ENCODE data around the gene FBH1. TPM values are rescaled to one million over a fixed set of nuclear protein-coding genes. Genes with fewer than 3 reads are reported as not detected.
"Not testable (repeated sequence)": the region's sequence is repeated elsewhere in the genome, so short reads cannot be mapped to it uniquely, and the experiment has no call there.

FBH1 gene
- 54.5 and 75.4 TPM in 2 replicates for total RNA-seq

DNA sequence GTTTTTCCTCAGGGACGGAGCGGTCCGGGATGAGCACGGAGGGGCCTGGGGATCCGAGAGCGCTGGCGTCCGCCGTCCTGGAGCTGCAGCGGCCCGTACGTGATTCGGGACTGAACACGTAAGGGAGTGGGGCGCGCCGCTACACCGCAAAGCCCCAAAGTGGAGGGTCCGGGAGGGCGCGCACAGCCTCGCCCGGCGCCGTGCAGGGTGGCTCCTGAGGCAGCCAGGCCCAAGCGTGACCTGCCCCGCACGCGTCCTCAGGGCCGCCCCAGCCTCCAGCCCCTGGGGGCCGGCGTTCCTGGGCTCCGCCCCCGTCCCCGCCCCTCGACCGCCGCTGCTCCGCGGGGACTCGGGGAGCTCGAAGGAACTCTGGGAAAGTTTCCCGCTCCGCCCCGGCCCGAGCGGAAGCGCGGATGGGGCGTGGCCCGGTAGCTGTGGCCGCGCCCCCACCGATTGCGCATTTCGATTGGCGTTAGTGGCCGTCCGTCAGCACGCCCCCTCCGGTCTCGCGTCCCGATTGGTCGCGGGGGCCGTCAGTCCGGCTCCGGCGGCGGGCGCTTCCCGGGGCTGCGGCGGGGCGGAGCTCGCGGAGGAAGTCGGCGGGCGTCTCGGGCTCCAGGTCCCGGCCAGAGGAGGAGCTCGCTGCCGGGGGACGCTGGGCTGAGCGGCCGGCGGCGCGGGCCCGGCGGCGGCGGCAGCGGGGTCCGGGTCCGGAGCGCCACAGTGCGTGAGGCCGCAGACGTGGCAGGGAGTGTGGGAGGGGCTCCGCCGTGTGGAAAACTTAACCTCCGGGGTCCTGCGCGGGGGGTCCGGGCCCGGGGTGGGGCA lies at the start of gene FBH1, which contains the start of gene ANKRD16:
TSS of gene FBH1 (plus strand) at position 620 of the 828 bp plus-strand sequence. CDS start at position 723, 103 bp downstream.
TSS of gene ANKRD16 (minus strand) at position 270 of the 828 bp plus-strand sequence. CDS start 539 bp downstream, outside the sequence.
- Histone ChIP-seq H3K4me3 (ENCODE audit: low read depth, low read length) (peak within 1 kb of the TSS; percentile 66), H3K27me3 (ENCODE audit: control insufficient read depth, insufficient read depth, low read length) (no peaks in the 10 kb centered on the region), H3K36me3 (ENCODE audit: control insufficient read depth, insufficient read depth, low read length) (peaks cover 5% of the 10 kb centered on the region)
- FAIRE-seq = no peak
- DNase-seq (ENCODE audit: low read depth) = peak; percentile 88
- TF ChIP-seq, protein P1, sequence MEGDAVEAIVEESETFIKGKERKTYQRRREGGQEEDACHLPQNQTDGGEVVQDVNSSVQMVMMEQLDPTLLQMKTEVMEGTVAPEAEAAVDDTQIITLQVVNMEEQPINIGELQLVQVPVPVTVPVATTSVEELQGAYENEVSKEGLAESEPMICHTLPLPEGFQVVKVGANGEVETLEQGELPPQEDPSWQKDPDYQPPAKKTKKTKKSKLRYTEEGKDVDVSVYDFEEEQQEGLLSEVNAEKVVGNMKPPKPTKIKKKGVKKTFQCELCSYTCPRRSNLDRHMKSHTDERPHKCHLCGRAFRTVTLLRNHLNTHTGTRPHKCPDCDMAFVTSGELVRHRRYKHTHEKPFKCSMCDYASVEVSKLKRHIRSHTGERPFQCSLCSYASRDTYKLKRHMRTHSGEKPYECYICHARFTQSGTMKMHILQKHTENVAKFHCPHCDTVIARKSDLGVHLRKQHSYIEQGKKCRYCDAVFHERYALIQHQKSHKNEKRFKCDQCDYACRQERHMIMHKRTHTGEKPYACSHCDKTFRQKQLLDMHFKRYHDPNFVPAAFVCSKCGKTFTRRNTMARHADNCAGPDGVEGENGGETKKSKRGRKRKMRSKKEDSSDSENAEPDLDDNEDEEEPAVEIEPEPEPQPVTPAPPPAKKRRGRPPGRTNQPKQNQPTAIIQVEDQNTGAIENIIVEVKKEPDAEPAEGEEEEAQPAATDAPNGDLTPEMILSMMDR (IDR thresholded peaks at IDR 0.05; ENCODE audit: insufficient read depth, low read length, severe bottlenecking) = no peak

DNA sequence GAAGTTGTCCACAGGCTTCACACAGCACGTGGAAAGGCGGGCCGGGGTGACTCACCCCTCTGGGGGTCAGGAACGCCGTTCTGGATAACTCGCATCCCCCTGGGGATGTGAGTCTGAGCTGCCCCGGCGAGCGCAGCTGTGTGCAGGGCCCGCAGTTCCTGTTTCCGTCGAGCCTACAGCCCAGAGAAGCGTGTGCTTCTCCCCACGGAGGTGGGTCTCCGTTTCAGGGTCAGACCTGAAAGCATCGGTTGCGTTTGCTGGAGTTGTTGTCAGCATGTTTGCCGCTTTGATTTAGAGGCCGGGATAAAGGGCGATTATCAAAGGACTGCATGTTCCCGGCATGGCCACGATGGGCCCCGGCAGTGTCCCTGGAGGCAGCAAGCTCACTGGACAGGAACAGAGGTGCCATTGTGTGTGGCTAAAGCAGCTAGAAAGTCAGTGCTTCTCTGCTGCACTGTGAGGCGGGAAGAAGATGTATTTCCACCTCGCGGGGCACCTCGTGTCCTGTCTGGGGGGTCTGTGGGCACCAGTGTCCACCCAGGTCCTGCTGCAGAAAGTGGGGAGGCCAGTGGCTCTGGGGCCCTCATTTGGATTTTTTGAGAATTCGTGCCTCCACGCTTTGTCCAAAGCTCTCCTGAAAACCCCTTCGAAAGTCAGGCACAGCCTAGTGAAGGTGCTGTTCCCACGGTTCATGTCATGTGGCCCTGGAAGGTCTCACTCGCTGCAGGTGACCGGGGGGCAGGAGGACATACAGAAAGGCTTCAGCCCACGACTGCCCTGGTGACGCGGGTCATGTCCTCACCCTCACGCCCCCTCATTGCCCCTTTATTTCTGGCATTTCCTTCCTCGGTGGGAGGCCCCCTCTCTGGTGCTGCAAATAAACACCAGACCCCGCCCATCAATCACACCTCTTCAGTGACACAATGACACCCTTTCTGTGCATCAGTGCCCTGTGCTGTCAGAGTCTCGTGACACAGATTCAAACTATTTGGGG lies 49.4 kb upstream of the FBH1 start:
- Histone ChIP-seq H3K27me3 (ENCODE audit: control insufficient read depth, insufficient read depth, low read length) (peaks cover 6% of the 10 kb centered on the region), H3K4me3 (ENCODE audit: low read depth, low read length) (no peak overlapping the region), H3K36me3 (ENCODE audit: control insufficient read depth, insufficient read depth, low read length) (no peaks in the 10 kb centered on the region)
- no peak for DNase-seq (ENCODE audit: low read depth)
- TF ChIP-seq, protein P1 (IDR thresholded peaks at IDR 0.05; ENCODE audit: insufficient read depth, low read length, severe bottlenecking) = no peak
- FAIRE-seq = no peak

DNA sequence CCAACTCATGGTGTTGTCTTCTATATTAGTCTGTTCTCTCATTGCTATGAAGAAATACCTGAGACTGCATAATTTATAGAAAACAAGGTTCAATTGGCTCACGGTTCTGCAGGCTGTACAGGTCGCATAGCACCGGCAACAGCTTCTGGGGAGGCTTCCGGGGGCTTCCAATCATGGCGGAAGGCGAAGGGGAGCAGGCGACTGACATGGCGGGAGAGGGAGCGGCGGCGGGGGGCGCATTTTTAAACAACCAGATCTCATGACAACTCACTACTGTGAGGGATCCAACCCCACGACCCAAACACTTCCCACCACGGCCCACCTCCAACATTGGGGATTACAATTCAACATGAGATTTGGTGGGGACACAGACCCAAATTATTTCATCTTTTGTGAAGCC lies 48.1 kb upstream of the FBH1 start:
- Histone ChIP-seq H3K36me3 (ENCODE audit: control insufficient read depth, insufficient read depth, low read length) (no peaks in the 10 kb centered on the region), H3K27me3 (ENCODE audit: control insufficient read depth, insufficient read depth, low read length) (peaks cover 6% of the 10 kb centered on the region), H3K4me3 (ENCODE audit: low read depth, low read length) (no peak overlapping the region)
- TF ChIP-seq, protein P1 (IDR thresholded peaks at IDR 0.05; ENCODE audit: insufficient read depth, low read length, severe bottlenecking) = no peak
- no peak for DNase-seq (ENCODE audit: low read depth)
- no peak for FAIRE-seq

DNA sequence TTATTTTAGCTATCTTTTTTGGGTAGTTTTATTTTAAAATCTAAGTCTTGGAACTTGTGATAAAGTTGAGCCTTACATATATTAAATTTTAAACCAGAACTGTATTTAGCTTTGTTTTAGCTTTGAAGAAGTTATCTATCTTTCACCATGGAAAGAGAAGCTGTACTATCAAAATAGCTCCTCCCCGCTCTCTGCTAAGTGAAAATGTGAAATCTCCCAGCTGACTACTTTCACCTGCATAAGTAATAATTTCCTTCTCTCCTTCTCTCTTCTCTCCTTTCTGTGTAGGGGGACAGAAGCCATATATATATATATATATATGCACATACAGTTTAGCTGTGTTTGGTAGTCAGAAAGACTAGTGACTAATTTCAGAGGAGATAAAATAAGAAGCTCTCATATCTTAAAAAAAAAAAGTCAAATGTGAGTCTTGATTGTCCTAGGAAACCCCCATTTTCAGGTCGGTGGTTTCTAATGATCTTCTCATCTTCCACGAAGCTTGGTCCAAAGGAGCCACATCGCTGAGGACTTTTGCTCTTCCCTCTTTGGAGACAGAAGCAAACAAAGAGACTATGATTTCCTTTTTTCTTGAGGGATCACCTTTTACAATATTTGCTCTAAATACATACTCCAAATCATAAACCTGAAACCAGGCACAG lies 46.2 kb upstream of the FBH1 start:
- H3K27me3 ChIP-seq (ENCODE audit: control insufficient read depth, insufficient read depth, low read length) = peaks cover 6% of the 10 kb centered on the region
- H3K4me3 ChIP-seq (ENCODE audit: low read depth, low read length) = no peak overlapping the region
- DNase-seq (ENCODE audit: low read depth) = no peak
- TF ChIP-seq, protein P1 (IDR thresholded peaks at IDR 0.05; ENCODE audit: insufficient read depth, low read length, severe bottlenecking) = no peak
- FAIRE-seq = no peak
- H3K36me3 ChIP-seq (ENCODE audit: control insufficient read depth, insufficient read depth, low read length) = no peaks in the 10 kb centered on the region

DNA sequence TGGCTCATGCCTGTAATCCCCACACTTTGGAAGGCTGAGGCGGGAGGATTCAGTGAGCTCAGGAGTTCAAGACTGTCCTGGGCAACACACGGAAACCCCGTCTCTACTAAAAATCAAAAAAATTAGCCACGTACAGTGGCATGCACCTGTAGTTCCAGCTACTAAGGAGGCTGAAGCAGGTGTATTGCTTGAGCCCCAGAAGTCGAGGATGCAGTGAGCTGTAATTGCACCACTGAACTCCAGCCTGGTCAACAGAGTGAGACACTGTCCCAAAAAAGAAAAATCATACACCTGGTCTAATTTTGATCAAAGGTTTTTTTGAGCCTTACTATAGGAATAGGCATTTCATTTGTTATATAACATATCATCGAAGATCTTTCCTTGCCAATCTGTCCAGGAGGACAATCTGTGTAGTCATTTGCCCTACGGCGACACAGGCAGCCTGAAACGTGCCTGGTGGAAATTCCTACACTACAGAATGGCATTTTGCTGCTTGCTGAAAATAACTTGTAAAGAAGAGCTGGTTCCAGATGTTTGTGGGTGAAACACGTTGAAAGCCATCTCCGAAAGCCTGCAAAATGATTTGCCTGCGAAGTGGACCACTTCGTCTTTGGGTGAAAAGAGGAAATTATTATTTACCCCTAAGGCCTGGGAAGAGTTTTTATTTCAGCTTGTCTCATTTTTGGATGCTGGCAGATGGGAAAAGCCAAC lies 45.5 kb upstream of the FBH1 start:
- Histone ChIP-seq H3K36me3 (ENCODE audit: control insufficient read depth, insufficient read depth, low read length) (no peaks in the 10 kb centered on the region), H3K4me3 (ENCODE audit: low read depth, low read length) (no peak overlapping the region), H3K27me3 (ENCODE audit: control insufficient read depth, insufficient read depth, low read length) (peaks cover 6% of the 10 kb centered on the region)
- DNase-seq (ENCODE audit: low read depth) (no peak), FAIRE-seq (no peak)
- TF ChIP-seq, protein P1 (IDR thresholded peaks at IDR 0.05; ENCODE audit: insufficient read depth, low read length, severe bottlenecking) = no peak

DNA sequence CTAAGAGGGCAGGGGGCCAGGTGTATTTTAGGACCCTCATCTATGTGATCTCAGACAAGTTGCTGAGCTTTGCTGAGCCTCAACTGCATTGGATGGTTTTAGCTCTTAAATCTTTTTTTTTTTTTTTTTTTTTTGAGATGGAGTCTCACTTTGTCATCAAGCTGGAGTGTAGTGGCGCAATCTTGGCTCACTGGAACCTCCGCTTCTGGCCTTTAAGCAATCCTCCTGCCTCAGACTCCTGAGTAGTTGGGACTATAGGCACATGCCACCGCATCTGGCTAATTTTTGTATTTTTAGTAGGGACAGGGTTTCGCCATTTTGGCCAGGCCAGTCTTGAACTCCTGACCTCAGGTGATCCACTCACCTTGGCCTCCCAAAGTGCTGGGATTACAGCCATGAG lies 43.4 kb upstream of the FBH1 start:
- not testable (repeated sequence) for FAIRE-seq; DNase-seq (ENCODE audit: low read depth); H3K27me3 ChIP-seq (ENCODE audit: control insufficient read depth, insufficient read depth, low read length)

More for the DNA sequence above, 43.4 kb upstream of the FBH1 start:
- not testable (repeated sequence) for H3K4me3 ChIP-seq (ENCODE audit: low read depth, low read length); H3K36me3 ChIP-seq (ENCODE audit: control insufficient read depth, insufficient read depth, low read length)
